Panc1 (cell line): ENCODE data around the gene EEF2K. TPM values are rescaled to one million over a fixed set of nuclear protein-coding genes. Genes with fewer than 3 reads are reported as not detected.
"Not testable (repeated sequence)": the region's sequence is repeated elsewhere in the genome, so short reads cannot be mapped to it uniquely, and the experiment has no call there.

Experiments used
- ATAC-seq: fragments of 200-7000 bp; cut with Tn5 transposase; 2 replicates; pipeline ENCODE4 v1.9.1; 2020; ENCODE audit warnings: mild to moderate bottlenecking, moderate library complexity
- BruUV-seq: library from RNA; stranded (reverse); fragments of 400-500 nt; replicated peaks from 2 replicates; lab custom pipeline; 2021; lab: Mats Ljungman, UMichigan
- CTCF ChIA-PET: fragments of 300-600 bp; sonication (Branson Sonifier 250); formaldehyde crosslinking; loops from one replicate; lab custom pipeline; 2022; ENCODE audit warnings: antibody characterized with exemption; lab: Charles Lee
- POLR2A ChIA-PET: fragments of 300-600 bp; sonication (Branson Sonifier 250); formaldehyde crosslinking; loops from one replicate; lab custom pipeline; 2022; ENCODE audit warnings: antibody characterized with exemption; lab: Charles Lee
- DNase-seq: peaks from one replicate; pipeline ENCODE4 v3.0.0-alpha.2; 2010; ENCODE audit warnings: low read depth, low spot score
- H3K27ac ChIP-seq: 2 replicates; pipeline ENCODE4 v1.5.1; 2011; ENCODE audit warnings: mild to moderate bottlenecking, low read length, inconsistent platforms
- H3K27me3 ChIP-seq: fragments of 200-500 bp; sonication (Bioruptor generic); 2 replicates; pipeline ENCODE4 v1.6.0; 2014; ENCODE audit warnings: low read length, inconsistent platforms; ENCODE audit not compliant: control insufficient read depth, insufficient read depth
- H3K36me3 ChIP-seq: fragments of 200-500 bp; sonication (Bioruptor generic); 2 replicates; pipeline ENCODE4 v1.5.1; 2014; ENCODE audit warnings: inconsistent platforms, mild to moderate bottlenecking, low read length, moderate library complexity; ENCODE audit not compliant: control insufficient read depth, insufficient read depth
- H3K4me1 ChIP-seq: 2 replicates; pipeline ENCODE4 v1.5.1; 2011; ENCODE audit warnings: inconsistent platforms, mild to moderate bottlenecking, low read length, moderate library complexity; ENCODE audit not compliant: control insufficient read depth, insufficient read depth
- H3K4me3 ChIP-seq, 2 experiments: 2 replicates each; pipeline ENCODE4 v1.5.1; 2011 to 2012; ENCODE audit warnings: low read depth in 2 of 2, low read length in 2 of 2, mild to moderate bottlenecking in 2 of 2, inconsistent platforms in 1 of 2, moderate library complexity in 1 of 2
- H3K9me3 ChIP-seq: fragments of 200-500 bp; sonication (Bioruptor generic); 2 replicates; pipeline ENCODE4 v1.5.1; 2014; ENCODE audit warnings: low read depth, mild to moderate bottlenecking, inconsistent platforms, low read length, moderate library complexity; ENCODE audit not compliant: control insufficient read depth, insufficient read depth
- POLR2AphosphoS5 ChIP-seq: IDR thresholded peaks from 2 replicates; pipeline ENCODE4 v1.6.1; 2012; ENCODE audit warnings: mild to moderate bottlenecking, low read depth, low read length, moderate library complexity
- SIN3A ChIP-seq: IDR thresholded peaks from 2 replicates; pipeline ENCODE4 v1.6.1; 2012; ENCODE audit warnings: low read depth, mild to moderate bottlenecking, low read length, moderate library complexity, borderline replicate concordance; ENCODE audit not compliant: insufficient read depth
- TCF7L2 ChIP-seq: IDR thresholded peaks from 2 replicates; pipeline ENCODE4 v1.6.1; 2011; ENCODE audit warnings: mild to moderate bottlenecking, low read depth, low read length, inconsistent platforms
- in situ Hi-C: cut with HindIII; loops from 2 replicates; pipeline ENCODE4 v1.10.0; 2016; ENCODE audit warnings: low sequenced_read_pairs, low pct_unique_long_range_greater_than_20kb
- intact Hi-C: fragments of 100-400 bp; cut with micrococcal nuclease; formaldehyde crosslinking; loops from one replicate; pipeline ENCODE4 v1.10.0; 2022; ENCODE audit not compliant: unreplicated experiment
- total RNA-seq: library from RNA; stranded (reverse); gene quantifications from one replicate; pipeline ENCODE4 v1.2.1, GENCODE V29; 2021; ENCODE audit not compliant: unreplicated experiment
- TF ChIP-seq, protein P1 (sequence below): fragments of 450-650 bp; IDR thresholded peaks from 2 replicates; pipeline ENCODE4 v1.5.1; 2017; ENCODE audit warnings: mild to moderate bottlenecking
- TF ChIP-seq, protein P2 (sequence below), 2 experiments: IDR thresholded peaks; 2 replicates each; pipeline ENCODE4 v1.6.1; 2011 to 2012; ENCODE audit warnings: low read depth in 2 of 2, control low read depth in 1 of 2, low read length in 1 of 2, mild to moderate bottlenecking in 1 of 2, moderate library complexity in 1 of 2; ENCODE audit not compliant: insufficient read depth in 1 of 2

EEF2K gene
- total RNA-seq, 1 experiment from 2014 or later, result 15.0 TPM

DNA sequence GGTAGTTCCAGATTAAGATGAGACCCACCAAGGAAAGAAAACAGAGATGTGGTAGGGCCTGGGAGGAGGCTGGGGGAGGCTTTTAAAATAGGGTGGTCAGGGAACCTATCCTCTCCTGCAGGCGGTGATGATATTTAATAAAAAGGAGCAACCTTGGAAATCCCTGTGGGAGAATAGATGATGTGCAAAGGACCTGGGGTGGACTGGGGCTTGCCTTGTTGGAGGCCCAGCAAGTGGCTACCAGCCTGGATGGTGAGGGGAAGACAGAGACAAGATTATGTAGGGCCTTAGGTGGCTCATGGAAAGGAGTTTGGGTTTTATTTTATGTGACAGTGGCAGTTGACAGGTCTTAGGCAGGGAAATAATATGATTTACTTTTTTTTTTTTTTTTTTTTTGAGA lies 93.0 kb downstream of the EEF2K start:
- no peaks in the 10 kb centered on the region for H3K27me3 ChIP-seq
- CTCF ChIA-PET, result interaction anchor here (1.4 kb wide), 1 partner anchor 91 kb away, joined by 3 read pairs; no protein-coding TSS in a partner anchor
- in situ Hi-C loops, result no loop called here
- TF ChIP-seq, protein P1, sequence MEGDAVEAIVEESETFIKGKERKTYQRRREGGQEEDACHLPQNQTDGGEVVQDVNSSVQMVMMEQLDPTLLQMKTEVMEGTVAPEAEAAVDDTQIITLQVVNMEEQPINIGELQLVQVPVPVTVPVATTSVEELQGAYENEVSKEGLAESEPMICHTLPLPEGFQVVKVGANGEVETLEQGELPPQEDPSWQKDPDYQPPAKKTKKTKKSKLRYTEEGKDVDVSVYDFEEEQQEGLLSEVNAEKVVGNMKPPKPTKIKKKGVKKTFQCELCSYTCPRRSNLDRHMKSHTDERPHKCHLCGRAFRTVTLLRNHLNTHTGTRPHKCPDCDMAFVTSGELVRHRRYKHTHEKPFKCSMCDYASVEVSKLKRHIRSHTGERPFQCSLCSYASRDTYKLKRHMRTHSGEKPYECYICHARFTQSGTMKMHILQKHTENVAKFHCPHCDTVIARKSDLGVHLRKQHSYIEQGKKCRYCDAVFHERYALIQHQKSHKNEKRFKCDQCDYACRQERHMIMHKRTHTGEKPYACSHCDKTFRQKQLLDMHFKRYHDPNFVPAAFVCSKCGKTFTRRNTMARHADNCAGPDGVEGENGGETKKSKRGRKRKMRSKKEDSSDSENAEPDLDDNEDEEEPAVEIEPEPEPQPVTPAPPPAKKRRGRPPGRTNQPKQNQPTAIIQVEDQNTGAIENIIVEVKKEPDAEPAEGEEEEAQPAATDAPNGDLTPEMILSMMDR, result no peak
- TF ChIP-seq, protein P2, sequence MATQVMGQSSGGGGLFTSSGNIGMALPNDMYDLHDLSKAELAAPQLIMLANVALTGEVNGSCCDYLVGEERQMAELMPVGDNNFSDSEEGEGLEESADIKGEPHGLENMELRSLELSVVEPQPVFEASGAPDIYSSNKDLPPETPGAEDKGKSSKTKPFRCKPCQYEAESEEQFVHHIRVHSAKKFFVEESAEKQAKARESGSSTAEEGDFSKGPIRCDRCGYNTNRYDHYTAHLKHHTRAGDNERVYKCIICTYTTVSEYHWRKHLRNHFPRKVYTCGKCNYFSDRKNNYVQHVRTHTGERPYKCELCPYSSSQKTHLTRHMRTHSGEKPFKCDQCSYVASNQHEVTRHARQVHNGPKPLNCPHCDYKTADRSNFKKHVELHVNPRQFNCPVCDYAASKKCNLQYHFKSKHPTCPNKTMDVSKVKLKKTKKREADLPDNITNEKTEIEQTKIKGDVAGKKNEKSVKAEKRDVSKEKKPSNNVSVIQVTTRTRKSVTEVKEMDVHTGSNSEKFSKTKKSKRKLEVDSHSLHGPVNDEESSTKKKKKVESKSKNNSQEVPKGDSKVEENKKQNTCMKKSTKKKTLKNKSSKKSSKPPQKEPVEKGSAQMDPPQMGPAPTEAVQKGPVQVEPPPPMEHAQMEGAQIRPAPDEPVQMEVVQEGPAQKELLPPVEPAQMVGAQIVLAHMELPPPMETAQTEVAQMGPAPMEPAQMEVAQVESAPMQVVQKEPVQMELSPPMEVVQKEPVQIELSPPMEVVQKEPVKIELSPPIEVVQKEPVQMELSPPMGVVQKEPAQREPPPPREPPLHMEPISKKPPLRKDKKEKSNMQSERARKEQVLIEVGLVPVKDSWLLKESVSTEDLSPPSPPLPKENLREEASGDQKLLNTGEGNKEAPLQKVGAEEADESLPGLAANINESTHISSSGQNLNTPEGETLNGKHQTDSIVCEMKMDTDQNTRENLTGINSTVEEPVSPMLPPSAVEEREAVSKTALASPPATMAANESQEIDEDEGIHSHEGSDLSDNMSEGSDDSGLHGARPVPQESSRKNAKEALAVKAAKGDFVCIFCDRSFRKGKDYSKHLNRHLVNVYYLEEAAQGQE (IDR thresholded peaks at IDR 0.05; ENCODE audit: insufficient read depth in 1 of 2, low read depth in 2 of 2, low read length in 1 of 2), result no peak
- TF ChIP-seq TCF7L2 (no peak), SIN3A (no peak), POLR2AphosphoS5 (no peak)
- no peak for ATAC-seq
- POLR2A ChIA-PET, result no interaction called here
- no peaks in the 10 kb centered on the region for H3K9me3 ChIP-seq
- H3K4me1 ChIP-seq, result peaks cover 3% of the 10 kb centered on the region; the same call in 1 of the 2 replicates
- no peak for DNase-seq
- intact Hi-C loops, result loop anchor here (5.0 kb wide), 1 partner anchor 102 kb away; no protein-coding TSS in a partner anchor
- BruUV-seq, result no TSS peak
- H3K27ac ChIP-seq, result no peak overlapping the region
- no peaks in the 10 kb centered on the region for H3K36me3 ChIP-seq
- H3K4me3 ChIP-seq, result no peak overlapping the region; a peak in 1 of 4 replicates

GRCh38 chr16:22300427-22301071 lies 94.5 kb downstream of the EEF2K start:
- Histone ChIP-seq H3K36me3 (no peaks in the 10 kb centered on the region), H3K4me3 (no peak overlapping the region), H3K4me1 (peaks cover 3% of the 10 kb centered on the region; the same call in 1 of the 2 replicates), H3K27ac (no peak overlapping the region), H3K9me3 (no peaks in the 10 kb centered on the region), H3K27me3 (no peaks in the 10 kb centered on the region)
- CTCF ChIA-PET, result interaction anchor here (0.5 to 1.5 kb wide), 6 partner anchors 21 to 95 kb away, joined by 3 to 9 read pairs (median 4); partner anchors contain the start of gene EEF2K
- BruUV-seq, result no TSS peak
- DNase-seq (no peak), ATAC-seq (peak; percentile 40)
- POLR2A ChIA-PET, result interaction anchor here (0.7 kb wide), 1 partner anchor 85 kb away, joined by 11 read pairs; no protein-coding TSS in a partner anchor
- TF ChIP-seq, protein P2 (IDR thresholded peaks at IDR 0.05; ENCODE audit: insufficient read depth in 1 of 2, low read depth in 2 of 2, low read length in 1 of 2), result no peak
- no peak for TF ChIP-seq POLR2AphosphoS5
- TF ChIP-seq TCF7L2, result no peak
- TF ChIP-seq, protein P1, result peak; percentile 90
- TF ChIP-seq SIN3A, result no peak
- intact Hi-C loops, result no loop called here
- in situ Hi-C loops, result no loop called here

DNA sequence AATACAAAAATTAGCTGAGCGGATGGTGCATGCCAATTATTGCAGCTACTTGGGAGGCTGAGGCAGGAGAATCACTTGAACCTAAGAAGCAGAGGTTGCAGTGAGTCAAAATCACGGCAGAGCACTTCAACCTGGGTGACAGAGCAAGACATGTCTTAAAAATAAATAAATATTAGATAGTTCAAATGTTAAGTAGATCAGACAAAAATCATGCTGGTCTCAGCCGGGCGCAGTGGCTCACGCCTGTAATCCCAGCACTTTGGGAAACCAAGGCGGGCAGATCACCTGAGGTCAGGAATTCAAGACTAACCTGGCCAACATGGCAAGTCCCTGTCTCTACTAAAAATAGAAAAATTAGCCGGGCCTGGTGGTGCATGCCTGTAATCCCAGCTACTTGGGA lies 95.3 kb downstream of the EEF2K start:
- H3K27ac ChIP-seq, H3K36me3 ChIP-seq, H3K9me3 ChIP-seq, POLR2A ChIA-PET, in situ Hi-C loops, DNase-seq, intact Hi-C loops, BruUV-seq, ATAC-seq, H3K4me1 ChIP-seq, H3K27me3 ChIP-seq, H3K4me3 ChIP-seq: not testable (repeated sequence)
- CTCF ChIA-PET, result interaction anchor here (0.6 to 1.5 kb wide), 3 partner anchors 20 to 75 kb away, joined by 3 to 9 read pairs (median 4); no protein-coding TSS in a partner anchor
